ENCODE measurements around the gene C4orf46. TPM values are rescaled to one million over a fixed set of nuclear protein-coding genes. Genes with fewer than 3 reads are reported as not detected.

Gene C4orf46
- total RNA-seq, 1 donor from 2014 or later, result 16.2 TPM

GRCh38 chr4:158688813-158689212 is 17.1 kb upstream of the C4orf46 start:
- no peak for TF ChIP-seq CTCF (IDR thresholded peaks at IDR 0.05; ENCODE audit: unreplicated experiment)
- no peaks in the 10 kb centered on the region for H3K27me3 Mint-ChIP-seq (ENCODE audit: low read depth)
- DNase-seq (ENCODE audit: low spot score in 2 of 2, unreplicated experiment in 2 of 2), result no peak
- no peaks in the 10 kb centered on the region for H3K4me1 Mint-ChIP-seq
- H3K9me3 Mint-ChIP-seq, result no peaks in the 10 kb centered on the region
- no peak overlapping the region for H3K4me3 Mint-ChIP-seq
- peaks cover 6% of the 10 kb centered on the region for H3K36me3 Mint-ChIP-seq
- no peak overlapping the region for H3K27ac Mint-ChIP-seq

GRCh38 chr4:158682066-158682465 is 10.4 kb upstream of the C4orf46 start:
- Mint-ChIP-seq H3K9me3 (no peaks in the 10 kb centered on the region), H3K27ac (no peak overlapping the region)

GRCh38 chr4:158681629-158682028 is 9.9 kb upstream of the C4orf46 start:
- H3K27me3 Mint-ChIP-seq (ENCODE audit: low read depth), result no peaks in the 10 kb centered on the region
- no peaks in the 10 kb centered on the region for H3K36me3 Mint-ChIP-seq

More at GRCh38 chr4:158682066-158682465, 10.4 kb upstream of the C4orf46 start:
- Mint-ChIP-seq H3K36me3 (no peaks in the 10 kb centered on the region), H3K4me1 (no peaks in the 10 kb centered on the region), H3K27me3 (ENCODE audit: low read depth) (no peaks in the 10 kb centered on the region), H3K4me3 (no peak overlapping the region)
- no peak for DNase-seq (ENCODE audit: low spot score in 2 of 2, unreplicated experiment in 2 of 2)
- no peak for TF ChIP-seq CTCF (IDR thresholded peaks at IDR 0.05; ENCODE audit: unreplicated experiment)

GRCh38 chr4:158678767-158679166 is 7.1 kb upstream of the C4orf46 start:
- Mint-ChIP-seq H3K9me3 (no peaks in the 10 kb centered on the region), H3K4me3 (no peak overlapping the region), H3K27me3 (ENCODE audit: low read depth) (no peaks in the 10 kb centered on the region), H3K27ac (no peak overlapping the region), H3K36me3 (no peaks in the 10 kb centered on the region), H3K4me1 (no peaks in the 10 kb centered on the region)
- no peak for DNase-seq (ENCODE audit: low spot score in 2 of 2, unreplicated experiment in 2 of 2)
- no peak for TF ChIP-seq CTCF (IDR thresholded peaks at IDR 0.05; ENCODE audit: unreplicated experiment)

More at GRCh38 chr4:158681629-158682028, 9.9 kb upstream of the C4orf46 start:
- H3K4me1 Mint-ChIP-seq, result no peaks in the 10 kb centered on the region
- no peak for DNase-seq (ENCODE audit: low spot score in 2 of 2, unreplicated experiment in 2 of 2)
- no peak overlapping the region for H3K27ac Mint-ChIP-seq
- no peaks in the 10 kb centered on the region for H3K9me3 Mint-ChIP-seq
- TF ChIP-seq CTCF (IDR thresholded peaks at IDR 0.05; ENCODE audit: unreplicated experiment), result no peak
- H3K4me3 Mint-ChIP-seq, result no peak overlapping the region

GRCh38 chr4:158676076-158676475 is 4.4 kb upstream of the C4orf46 start:
- Mint-ChIP-seq H3K4me1 (peaks cover 9% of the 10 kb centered on the region), H3K36me3 (no peaks in the 10 kb centered on the region), H3K4me3 (no peak overlapping the region), H3K9me3 (no peaks in the 10 kb centered on the region), H3K27me3 (ENCODE audit: low read depth) (no peaks in the 10 kb centered on the region), H3K27ac (no peak overlapping the region)
- no peak for TF ChIP-seq CTCF (IDR thresholded peaks at IDR 0.05; ENCODE audit: unreplicated experiment)
- no peak for DNase-seq (ENCODE audit: low spot score in 2 of 2, unreplicated experiment in 2 of 2)

DNA sequence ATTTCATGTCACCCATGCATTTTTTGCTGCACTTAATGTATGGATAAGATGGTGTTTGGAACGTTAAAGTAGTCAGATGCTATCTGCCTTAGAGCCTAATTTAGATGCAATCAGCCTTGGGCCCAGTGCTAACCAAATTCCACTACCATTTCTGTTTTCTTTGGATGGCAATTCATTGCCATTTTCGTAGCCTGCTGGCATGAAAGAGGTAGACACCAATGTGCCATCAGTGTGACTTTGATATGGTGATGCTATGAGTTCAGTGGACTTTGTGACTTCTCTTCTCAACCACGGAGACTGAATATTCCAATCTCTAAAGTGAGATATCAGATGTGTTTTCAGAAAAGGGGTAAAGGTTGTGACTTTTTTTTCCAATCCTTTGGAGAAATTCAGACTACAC is 1.9 kb upstream of the C4orf46 start:
- Mint-ChIP-seq H3K9me3 (no peaks in the 10 kb centered on the region), H3K4me3 (peak overlapping the region; percentile 94), H3K36me3 (peaks cover 2% of the 10 kb centered on the region), H3K27ac (no peak overlapping the region), H3K4me1 (peaks cover 22% of the 10 kb centered on the region), H3K27me3 (ENCODE audit: low read depth) (no peaks in the 10 kb centered on the region)
- no peak for TF ChIP-seq CTCF (IDR thresholded peaks at IDR 0.05; ENCODE audit: unreplicated experiment)
- DNase-seq (ENCODE audit: low spot score in 2 of 2, unreplicated experiment in 2 of 2), result no peak
